GM23338 (cell line): ENCODE data around the gene RPF1. TPM values are rescaled to one million over a fixed set of nuclear protein-coding genes. Genes with fewer than 3 reads are reported as not detected.

ENCODE experiments used
- ATAC-seq: fragments of 200-7000 bp; cut with Tn5 transposase; 3 replicates; pipeline ENCODE4 v1.9.1; 2020
- DNase-seq: peaks from one replicate; pipeline ENCODE4 v3.0.0-alpha.2; 2015; ENCODE audit warnings: low spot score
- H2AFZ ChIP-seq: fragments of 200-600 bp; sonication (generic); 2 replicates; pipeline ENCODE4 v1.8.0; 2016; ENCODE audit warnings: antibody characterized with exemption, mild to moderate bottlenecking, moderate library complexity
- H3F3A ChIP-seq: fragments of 200-600 bp; sonication (generic); replicated peaks from 2 replicates; pipeline ENCODE4 v1.8.0; 2017; ENCODE audit warnings: antibody characterized with exemption, mixed run types, low read depth
- H3K27ac ChIP-seq: fragments of 200-600 bp; sonication (generic); 2 replicates; pipeline ENCODE4 v1.6.1; 2016; ENCODE audit warnings: low read depth
- H3K27me3 ChIP-seq: fragments of 200-600 bp; sonication (generic); 2 replicates; pipeline ENCODE4 v1.8.0; 2016; ENCODE audit warnings: mild to moderate bottlenecking, mixed run types, moderate library complexity; ENCODE audit not compliant: insufficient read depth
- H3K36me3 ChIP-seq: fragments of 200-600 bp; sonication (generic); 2 replicates; pipeline ENCODE4 v1.8.0; 2016; ENCODE audit warnings: mild to moderate bottlenecking; ENCODE audit not compliant: insufficient read depth
- H3K4me1 ChIP-seq: fragments of 200-600 bp; sonication (generic); 2 replicates; pipeline ENCODE4 v1.8.0; 2016; ENCODE audit warnings: mild to moderate bottlenecking, moderate library complexity; ENCODE audit not compliant: insufficient read depth
- H3K4me2 ChIP-seq: fragments of 200-600 bp; sonication (generic); 2 replicates; pipeline ENCODE4 v1.7.1; 2017; ENCODE audit warnings: mixed run types
- H3K4me3 ChIP-seq: fragments of 200-600 bp; sonication (generic); 2 replicates; pipeline ENCODE4 v1.6.1; 2016; ENCODE audit warnings: mixed run types
- H3K79me2 ChIP-seq: fragments of 200-600 bp; sonication (generic); replicated peaks from 2 replicates; pipeline ENCODE4 v1.8.0; 2017; ENCODE audit warnings: mild to moderate bottlenecking; ENCODE audit not compliant: insufficient read depth
- H3K9me2 ChIP-seq: fragments of 200-600 bp; sonication (generic); 2 replicates; pipeline ENCODE4 v1.8.0; 2017; ENCODE audit not compliant: insufficient read depth
- H4K20me1 ChIP-seq: fragments of 200-600 bp; sonication (generic); replicated peaks from 2 replicates; pipeline ENCODE4 v1.8.0; 2017; ENCODE audit warnings: mild to moderate bottlenecking; ENCODE audit not compliant: insufficient read depth
- H3K27ac Mint-ChIP-seq: 2 replicates; pipeline ENCODE4 v1.8.0; 2020; ENCODE audit warnings: inconsistent platforms, mild to moderate bottlenecking, moderate library complexity, mixed read lengths
- H3K27me3 Mint-ChIP-seq: 3 replicates; pipeline ENCODE4 v1.8.0; 2022; ENCODE audit warnings: low read depth, mild to moderate bottlenecking, moderate library complexity, mixed read lengths, inconsistent platforms; ENCODE audit not compliant: insufficient read depth, poor library complexity
- H3K36me3 Mint-ChIP-seq: 3 replicates; pipeline ENCODE4 v1.8.0; 2021; ENCODE audit warnings: low read depth, mild to moderate bottlenecking, inconsistent platforms, moderate library complexity, mixed read lengths
- H3K4me1 Mint-ChIP-seq: 3 replicates; pipeline ENCODE4 v1.8.0; 2020; ENCODE audit warnings: mild to moderate bottlenecking, inconsistent platforms, mixed read lengths
- H3K4me3 Mint-ChIP-seq: 3 replicates; pipeline ENCODE4 v1.8.0; 2021; ENCODE audit warnings: moderate library complexity, mild to moderate bottlenecking, inconsistent platforms, mixed read lengths
- H3K9me3 Mint-ChIP-seq: 3 replicates; pipeline ENCODE4 v1.8.0; 2020; ENCODE audit warnings: moderate library complexity, mild to moderate bottlenecking, inconsistent platforms, mixed read lengths
- CREB1 ChIP-seq: fragments of 250-450 bp; sonication (Bioruptor Pico); IDR thresholded peaks from 2 replicates; pipeline ENCODE4 v1.5.0; 2020; ENCODE audit warnings: low read depth, mild to moderate bottlenecking, moderate library complexity
- CTCF ChIP-seq, 2 experiments: fragments of 200-600 bp in 1 of 2; sonication (generic) in 1 of 2; conservative IDR thresholded peaks; 2 replicates each; pipeline versions ENCODE4 v1.5.1 to v1.6.1; 2016 to 2017; ENCODE audit warnings: antibody characterized with exemption in 2 of 2, low read depth in 2 of 2, mild to moderate bottlenecking in 2 of 2, moderate library complexity in 1 of 2
- EZH2 ChIP-seq: fragments of 200-600 bp; sonication (generic); IDR thresholded peaks from one replicate; pipeline ENCODE4 v1.8.0; 2017; ENCODE audit warnings: antibody characterized with exemption, mild to moderate bottlenecking, low read depth; ENCODE audit not compliant: unreplicated experiment
- EZH2phosphoT487 ChIP-seq: fragments of 200-600 bp; sonication (generic); IDR thresholded peaks from one replicate; pipeline ENCODE4 v1.8.1; 2018; ENCODE audit warnings: antibody characterized with exemption; ENCODE audit not compliant: unreplicated experiment
- JUNB ChIP-seq: IDR thresholded peaks from one replicate; pipeline ENCODE4 v1.6.1; 2016; ENCODE audit warnings: antibody characterized with exemption; ENCODE audit not compliant: unreplicated experiment
- NANOG ChIP-seq: IDR thresholded peaks from 2 replicates; pipeline ENCODE4 v1.6.1; 2016; ENCODE audit warnings: antibody characterized with exemption, borderline replicate concordance
- REST ChIP-seq: IDR thresholded peaks from one replicate; pipeline ENCODE4 v1.6.1; 2018; ENCODE audit warnings: antibody characterized with exemption; ENCODE audit not compliant: unreplicated experiment
- STAT1 ChIP-seq: IDR thresholded peaks from one replicate; pipeline ENCODE4 v1.6.1; 2016; ENCODE audit warnings: antibody characterized with exemption; ENCODE audit not compliant: unreplicated experiment
- ZNF114 ChIP-seq: fragments of 250-450 bp; sonication (Bioruptor Pico); IDR thresholded peaks from 2 replicates; pipeline ENCODE4 v1.5.0; 2020; ENCODE audit warnings: mild to moderate bottlenecking, moderate library complexity
- ZNF331 ChIP-seq: fragments of 250-450 bp; sonication (Bioruptor Pico); IDR thresholded peaks from 2 replicates; pipeline ENCODE4 v1.5.0; 2020; ENCODE audit warnings: low read depth, mild to moderate bottlenecking, moderate library complexity
- polyA plus RNA-seq: library from polyadenylated mRNA; unstranded; fragments of >200 nt; fragmentation: Nextera tagmentation; extraction: Ambion mirVana; gene quantifications from 2 replicates; pipeline ENCODE4 v1.2.1, GENCODE V29; 2016
- total RNA-seq: library from RNA; depleted of rRNA; stranded (reverse); fragments of >200 nt; shearing (Covaris generic); gene quantifications from 2 replicates; pipeline ENCODE4 v1.2.3, GENCODE V29; 2014
- TF ChIP-seq, protein P1 (sequence below): IDR thresholded peaks from 2 replicates; pipeline ENCODE4 v1.6.1; 2016; ENCODE audit warnings: antibody characterized with exemption

RPF1 gene
- total and polyA plus RNA-seq, 2 experiments from 2014 or later = 56.4 to 57.1 TPM

GRCh38 chr1:84434801-84435549, 44.1 kb upstream of the RPF1 start:
- H3K36me3 ChIP-seq = no peaks in the 10 kb centered on the region
- ATAC-seq (no peak), DNase-seq (no peak)
- peaks cover 9% of the 10 kb centered on the region; the same call in 1 of the 2 replicates for H3K4me1 ChIP-seq
- TF ChIP-seq CTCF (conservative IDR thresholded peaks at IDR 0.05; ENCODE audit: low read depth in 2 of 2) = no peak
- TF ChIP-seq CREB1 = no peak
- TF ChIP-seq, protein P1, sequence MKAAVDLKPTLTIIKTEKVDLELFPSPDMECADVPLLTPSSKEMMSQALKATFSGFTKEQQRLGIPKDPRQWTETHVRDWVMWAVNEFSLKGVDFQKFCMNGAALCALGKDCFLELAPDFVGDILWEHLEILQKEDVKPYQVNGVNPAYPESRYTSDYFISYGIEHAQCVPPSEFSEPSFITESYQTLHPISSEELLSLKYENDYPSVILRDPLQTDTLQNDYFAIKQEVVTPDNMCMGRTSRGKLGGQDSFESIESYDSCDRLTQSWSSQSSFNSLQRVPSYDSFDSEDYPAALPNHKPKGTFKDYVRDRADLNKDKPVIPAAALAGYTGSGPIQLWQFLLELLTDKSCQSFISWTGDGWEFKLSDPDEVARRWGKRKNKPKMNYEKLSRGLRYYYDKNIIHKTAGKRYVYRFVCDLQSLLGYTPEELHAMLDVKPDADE = no peak
- no peak for TF ChIP-seq EZH2phosphoT487
- Mint-ChIP-seq H3K9me3 (no peaks in the 10 kb centered on the region), H3K4me1 (peaks cover 2% of the 10 kb centered on the region; the same call in 1 of the 3 replicates), H3K36me3 (no peaks in the 10 kb centered on the region), H3K4me3 (no peak overlapping the region), H3K27me3 (no peaks in the 10 kb centered on the region), H3K27ac (no peak overlapping the region)
- H2AFZ ChIP-seq = no peak overlapping the region
- no peaks in the 10 kb centered on the region for H3K9me2 ChIP-seq
- no peak overlapping the region for H3K4me2 ChIP-seq
- H3K4me3 ChIP-seq = no peak overlapping the region
- no peaks in the 10 kb centered on the region for H4K20me1 ChIP-seq
- H3K27ac ChIP-seq = no peak overlapping the region
- no peaks in the 10 kb centered on the region for H3K79me2 ChIP-seq
- no peaks in the 10 kb centered on the region for H3K27me3 ChIP-seq
- H3F3A ChIP-seq = no peaks in the 10 kb centered on the region

DNA sequence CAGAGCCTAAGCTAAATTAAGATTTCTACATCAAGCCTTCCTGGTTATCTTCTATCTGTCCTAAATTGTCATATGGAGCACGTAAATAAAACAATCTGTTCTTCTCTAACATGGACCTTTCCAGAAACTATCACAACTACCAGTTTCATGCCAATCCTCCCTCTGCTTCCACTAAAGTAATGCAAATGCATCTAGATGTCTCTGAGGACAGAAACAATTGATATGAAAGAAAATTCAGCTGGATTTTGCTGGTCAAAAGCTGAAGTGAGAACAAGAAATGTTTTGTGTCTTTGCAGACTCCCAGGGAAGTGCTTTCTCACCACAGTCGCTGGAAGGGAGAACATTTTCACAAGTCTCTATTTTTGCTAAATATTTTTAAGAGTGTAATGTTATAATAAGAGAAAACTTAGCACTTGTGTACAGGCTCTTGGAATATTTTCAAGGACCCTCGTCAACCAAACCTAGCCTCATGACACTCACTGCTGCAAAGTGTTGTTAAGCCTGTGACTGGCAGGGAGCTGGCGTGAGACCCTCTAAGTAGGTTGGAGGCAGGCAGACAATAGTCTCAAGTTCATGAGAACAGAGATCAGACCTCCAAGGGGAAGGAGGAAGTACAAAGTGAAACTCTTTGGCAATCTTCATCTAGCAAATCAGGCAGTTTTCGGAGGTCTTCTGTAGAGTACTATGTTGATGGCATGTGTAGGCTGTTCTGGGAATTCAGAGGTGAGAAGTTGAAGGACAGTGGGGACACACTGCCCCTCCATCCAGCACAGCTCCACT, 42.0 kb upstream of the RPF1 start:
- Mint-ChIP-seq H3K27me3 (no peaks in the 10 kb centered on the region), H3K9me3 (no peaks in the 10 kb centered on the region), H3K4me1 (peaks cover 2% of the 10 kb centered on the region; the same call in 1 of the 3 replicates), H3K4me3 (no peak overlapping the region), H3K27ac (no peak overlapping the region), H3K36me3 (no peaks in the 10 kb centered on the region)
- Histone ChIP-seq H4K20me1 (no peaks in the 10 kb centered on the region), H3K36me3 (no peaks in the 10 kb centered on the region), H3K79me2 (no peaks in the 10 kb centered on the region), H3K27ac (no peak overlapping the region), H3K27me3 (no peaks in the 10 kb centered on the region), H3K4me3 (no peak overlapping the region), H3K4me2 (no peak overlapping the region), H3K9me2 (no peaks in the 10 kb centered on the region), H2AFZ (peak overlapping the region; percentile 6; the same call in 1 of the 2 replicates), H3K4me1 (peaks cover 9% of the 10 kb centered on the region; the same call in 1 of the 2 replicates), H3F3A (no peaks in the 10 kb centered on the region)
- ATAC-seq = no peak
- DNase-seq = no peak
- TF ChIP-seq EZH2 = no peak
- TF ChIP-seq STAT1 = no peak
- TF ChIP-seq ZNF331 (CRISPR knock-in tag) = no peak
- TF ChIP-seq EZH2phosphoT487 = no peak
- TF ChIP-seq, protein P1 = no peak
- no peak for TF ChIP-seq CTCF (conservative IDR thresholded peaks at IDR 0.05; ENCODE audit: low read depth in 2 of 2)
- TF ChIP-seq REST = no peak
- no peak for TF ChIP-seq NANOG
- TF ChIP-seq ZNF114 (CRISPR knock-in tag) = no peak
- no peak for TF ChIP-seq JUNB
- no peak for TF ChIP-seq CREB1
